HepG2 (cell line): ENCODE data around the gene ST6GALNAC2. TPM values are rescaled to one million over a fixed set of nuclear protein-coding genes. Genes with fewer than 3 reads are reported as not detected.
A peak's percentile ranks its signal among the peaks of the same experiment; 100 is the strongest.

Experiments
- GTF2F1 ChIP-seq: fragments of 150-350 bp; IDR thresholded peaks from 2 replicates; pipeline ENCODE4 v1.6.1; 2014; ENCODE audit warnings: low read length
- HDAC1 ChIP-seq: sonication (generic); formaldehyde crosslinking; IDR thresholded peaks from 2 replicates; pipeline ENCODE4 v1.5.1; 2020; ENCODE audit warnings: mild to moderate bottlenecking, missing genetic modification reagents
- HDAC2 ChIP-seq: sonication (generic); formaldehyde crosslinking; IDR thresholded peaks from 2 replicates; pipeline ENCODE4 v1.4.0; 2020; ENCODE audit warnings: missing genetic modification reagents
- HNF4G ChIP-seq, 2 experiments: sonication (generic) in 1 of 2; formaldehyde crosslinking in 1 of 2; IDR thresholded peaks; 2 replicates each; pipeline versions ENCODE4 v1.4.0 to v1.6.1; 2011 to 2020; ENCODE audit warnings: borderline replicate concordance in 2 of 2, low read depth in 2 of 2, mild to moderate bottlenecking in 2 of 2, low read length in 1 of 2, missing genetic modification reagents in 1 of 2, moderate library complexity in 1 of 2
- KAT7 ChIP-seq: IDR thresholded peaks from 2 replicates; pipeline ENCODE4 v1.6.1; 2018; ENCODE audit warnings: borderline replicate concordance, missing compliant biosample characterization
- MED1 ChIP-seq: sonication (generic); formaldehyde crosslinking; IDR thresholded peaks from 2 replicates; pipeline ENCODE4 v1.4.0; 2020; ENCODE audit warnings: missing genetic modification reagents
- NFE2 ChIP-seq: sonication (generic); formaldehyde crosslinking; IDR thresholded peaks from 2 replicates; pipeline ENCODE4 v1.4.0; 2020; ENCODE audit warnings: missing genetic modification reagents
- NFKBIZ ChIP-seq: IDR thresholded peaks from 2 replicates; pipeline ENCODE4 v1.6.1; 2018; ENCODE audit warnings: missing genetic modification reagents, missing compliant biosample characterization
- SKIL ChIP-seq: sonication (generic); formaldehyde crosslinking; IDR thresholded peaks from 2 replicates; pipeline ENCODE4 v1.8.0; 2022; ENCODE audit warnings: missing genetic modification reagents, mild to moderate bottlenecking, moderate library complexity, borderline replicate concordance
- TFAP4 ChIP-seq: sonication (generic); IDR thresholded peaks from 2 replicates; pipeline ENCODE4 v1.6.1; 2016; ENCODE audit warnings: low read depth, borderline replicate concordance
- YEATS4 ChIP-seq: sonication (generic); formaldehyde crosslinking; IDR thresholded peaks from 2 replicates; pipeline ENCODE4 v1.4.0; 2020; ENCODE audit warnings: missing genetic modification reagents, borderline replicate concordance
- ZBTB8A ChIP-seq: sonication (generic); formaldehyde crosslinking; IDR thresholded peaks from 2 replicates; pipeline ENCODE4 v1.4.0; 2020; ENCODE audit warnings: mild to moderate bottlenecking, low read depth, missing genetic modification reagents, borderline replicate concordance
- ZC3H13 ChIP-seq: sonication (generic); formaldehyde crosslinking; IDR thresholded peaks from 2 replicates; pipeline ENCODE4 v1.8.1; 2023; ENCODE audit warnings: mild to moderate bottlenecking, missing genetic modification reagents, moderate library complexity
- ZFP36L1 ChIP-seq: sonication (generic); formaldehyde crosslinking; IDR thresholded peaks from 2 replicates; pipeline ENCODE4 v1.8.0; 2022; ENCODE audit warnings: mild to moderate bottlenecking, missing genetic modification reagents, moderate library complexity
- ZNF205 ChIP-seq: IDR thresholded peaks from 2 replicates; pipeline ENCODE4 v1.6.1; 2018; ENCODE audit warnings: missing biosample characterization, missing genetic modification reagents
- ZNF317 ChIP-seq: sonication (generic); formaldehyde crosslinking; IDR thresholded peaks from 2 replicates; pipeline ENCODE4 v1.5.0; 2020; ENCODE audit warnings: mild to moderate bottlenecking, missing genetic modification reagents
- ZNF556 ChIP-seq: sonication (generic); formaldehyde crosslinking; IDR thresholded peaks from 2 replicates; pipeline ENCODE4 v1.4.0; 2020; ENCODE audit warnings: mild to moderate bottlenecking, missing genetic modification reagents, borderline replicate concordance
- ZNF569 ChIP-seq: sonication (generic); formaldehyde crosslinking; IDR thresholded peaks from 2 replicates; pipeline ENCODE4 v1.5.0; 2020; ENCODE audit warnings: mild to moderate bottlenecking, missing genetic modification reagents, moderate library complexity, borderline replicate concordance
- ZNF570 ChIP-seq: sonication (generic); formaldehyde crosslinking; IDR thresholded peaks from 2 replicates; pipeline ENCODE4 v1.4.0; 2020; ENCODE audit warnings: mild to moderate bottlenecking, missing genetic modification reagents, borderline replicate concordance
- ZNF670 ChIP-seq: sonication (generic); formaldehyde crosslinking; IDR thresholded peaks from 2 replicates; pipeline ENCODE4 v1.8.0; 2022; ENCODE audit warnings: mild to moderate bottlenecking, missing genetic modification reagents, borderline replicate concordance
- ZNF737 ChIP-seq: sonication (generic); formaldehyde crosslinking; IDR thresholded peaks from 2 replicates; pipeline ENCODE4 v1.5.0; 2020; ENCODE audit warnings: missing genetic modification reagents, mild to moderate bottlenecking, borderline replicate concordance
- ZNF776 ChIP-seq: sonication (generic); formaldehyde crosslinking; IDR thresholded peaks from 2 replicates; pipeline ENCODE4 v1.4.0; 2020; ENCODE audit warnings: mild to moderate bottlenecking, missing genetic modification reagents
- ZSCAN9 ChIP-seq: IDR thresholded peaks from 2 replicates; pipeline ENCODE4 v1.6.1; 2016; ENCODE audit warnings: borderline replicate concordance
- polyA plus RNA-seq, 8 experiments: library from polyadenylated mRNA; depleted of rRNA in 3 of 8; stranded (reverse) in 7 of 8; unstranded in 1 of 8; fragments of >200 nt; fragmentation: Illumina TruSeq in 4 of 8; extraction: Trizol in 4 of 8; gene quantifications; 2 replicates each; pipeline versions ENCODE4 v1.2.1 to v1.2.3, GENCODE V29; 2011 to 2016; ENCODE audit warnings: low read depth in 4 of 8, missing spikeins in 1 of 8, mixed read lengths in 1 of 8; ENCODE audit not compliant: insufficient read depth in 1 of 8
- total RNA-seq, 5 experiments: library from RNA; depleted of rRNA; stranded (reverse); fragments of >200 nt; fragmentation: Illumina TruSeq; extraction: Trizol; gene quantifications; 2 replicates each; pipeline ENCODE4 v1.2.3, GENCODE V29; 2016; ENCODE audit warnings: low read depth in 1 of 5
- TF ChIP-seq, protein P1 (sequence below): IDR thresholded peaks from 2 replicates; pipeline ENCODE4 v1.6.1; 2016; ENCODE audit warnings: missing compliant biosample characterization, missing genetic modification reagents, borderline replicate concordance
- TF ChIP-seq, protein P2 (sequence below): sonication (generic); formaldehyde crosslinking; IDR thresholded peaks from 2 replicates; pipeline ENCODE4 v1.8.0; 2022; ENCODE audit warnings: mild to moderate bottlenecking, missing genetic modification reagents

The ST6GALNAC2 gene
- total and polyA plus RNA-seq, 2 of the 13 experiments (the other 11 are each of a cell fraction or from before 2014, with no cell fraction given), result 0.12 to 0.49 TPM

DNA sequence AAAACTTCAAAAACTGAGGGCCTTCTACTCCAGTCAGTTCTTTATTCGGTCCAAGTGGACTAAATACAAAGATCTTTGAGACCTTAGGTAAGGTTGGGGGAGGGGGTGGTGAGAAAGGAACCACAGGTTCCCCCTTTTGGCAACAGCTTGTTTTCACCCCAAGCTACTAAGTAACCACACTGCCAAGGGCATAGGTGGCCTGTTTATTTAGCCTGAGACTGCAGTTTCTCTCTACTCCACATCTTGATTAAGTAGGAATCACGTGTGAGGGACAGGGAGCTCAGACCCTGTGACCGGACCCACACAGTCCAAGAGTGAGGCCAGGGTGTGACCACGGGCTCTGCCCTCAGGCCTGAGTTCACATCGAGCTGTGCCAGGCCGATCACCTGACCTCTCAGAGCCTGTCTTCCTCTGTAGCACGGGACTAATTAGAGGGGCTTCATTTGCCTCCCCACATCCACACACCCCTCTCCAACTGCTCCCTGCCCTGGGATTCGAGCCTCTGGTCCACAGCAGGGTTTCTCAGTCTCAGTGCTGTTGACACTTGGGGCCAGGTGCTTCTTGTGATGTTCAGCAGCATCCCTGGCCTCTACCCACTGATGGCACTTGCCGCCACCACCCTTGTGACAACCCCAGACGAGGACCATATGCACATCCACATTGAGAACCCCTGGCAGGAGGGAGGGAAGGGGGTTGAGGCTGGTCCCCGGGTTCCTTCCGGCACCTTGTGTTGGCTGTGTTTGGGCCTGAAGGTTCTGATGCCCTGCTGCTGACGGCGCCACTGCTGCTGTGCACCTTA lies 17.8 kb downstream of the ST6GALNAC2 start (continued):
- TF ChIP-seq ZFP36L1 (CRISPR knock-in tag), result no peak
- TF ChIP-seq HDAC2 (CRISPR knock-in tag), result no peak
- TF ChIP-seq HDAC1 (CRISPR knock-in tag), result no peak
- TF ChIP-seq ZNF569 (CRISPR knock-in tag), result no peak
- no peak for TF ChIP-seq ZNF737
- TF ChIP-seq SKIL (CRISPR knock-in tag), result no peak
- no peak for TF ChIP-seq ZC3H13 (CRISPR knock-in tag)
- TF ChIP-seq TFAP4, result no peak
- no peak for TF ChIP-seq HNF4G (IDR thresholded peaks at IDR 0.05; ENCODE audit: borderline replicate concordance, low read depth, low read length)
- TF ChIP-seq HNF4G (CRISPR knock-in tag; IDR thresholded peaks at IDR 0.05; ENCODE audit: borderline replicate concordance, low read depth), result no peak
- TF ChIP-seq, protein P1, sequence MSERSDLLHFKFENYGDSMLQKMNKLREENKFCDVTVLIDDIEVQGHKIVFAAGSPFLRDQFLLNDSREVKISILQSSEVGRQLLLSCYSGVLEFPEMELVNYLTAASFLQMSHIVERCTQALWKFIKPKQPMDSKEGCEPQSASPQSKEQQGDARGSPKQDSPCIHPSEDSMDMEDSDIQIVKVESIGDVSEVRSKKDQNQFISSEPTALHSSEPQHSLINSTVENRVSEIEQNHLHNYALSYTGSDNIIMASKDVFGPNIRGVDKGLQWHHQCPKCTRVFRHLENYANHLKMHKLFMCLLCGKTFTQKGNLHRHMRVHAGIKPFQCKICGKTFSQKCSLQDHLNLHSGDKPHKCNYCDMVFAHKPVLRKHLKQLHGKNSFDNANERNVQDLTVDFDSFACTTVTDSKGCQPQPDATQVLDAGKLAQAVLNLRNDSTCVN, result no peak
- TF ChIP-seq NFKBIZ (CRISPR knock-in tag), result no peak
- peak; percentile 27; the same call in 1 of the 2 replicates for TF ChIP-seq ZSCAN9 (CRISPR knock-in tag)
- TF ChIP-seq ZBTB8A (CRISPR knock-in tag), result no peak
- TF ChIP-seq ZNF205 (CRISPR knock-in tag), result no peak
- TF ChIP-seq ZNF556 (CRISPR knock-in tag), result no peak
- no peak for TF ChIP-seq KAT7 (CRISPR knock-in tag)
- TF ChIP-seq GTF2F1, result no peak
- no peak for TF ChIP-seq ZNF317
- TF ChIP-seq NFE2 (CRISPR knock-in tag), result no peak
- TF ChIP-seq, protein P2, sequence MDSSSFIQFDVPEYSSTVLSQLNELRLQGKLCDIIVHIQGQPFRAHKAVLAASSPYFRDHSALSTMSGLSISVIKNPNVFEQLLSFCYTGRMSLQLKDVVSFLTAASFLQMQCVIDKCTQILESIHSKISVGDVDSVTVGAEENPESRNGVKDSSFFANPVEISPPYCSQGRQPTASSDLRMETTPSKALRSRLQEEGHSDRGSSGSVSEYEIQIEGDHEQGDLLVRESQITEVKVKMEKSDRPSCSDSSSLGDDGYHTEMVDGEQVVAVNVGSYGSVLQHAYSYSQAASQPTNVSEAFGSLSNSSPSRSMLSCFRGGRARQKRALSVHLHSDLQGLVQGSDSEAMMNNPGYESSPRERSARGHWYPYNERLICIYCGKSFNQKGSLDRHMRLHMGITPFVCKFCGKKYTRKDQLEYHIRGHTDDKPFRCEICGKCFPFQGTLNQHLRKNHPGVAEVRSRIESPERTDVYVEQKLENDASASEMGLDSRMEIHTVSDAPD (CRISPR knock-in tag), result peak; percentile 27; the same call in 1 of the 2 replicates
- TF ChIP-seq MED1 (CRISPR knock-in tag), result peak; percentile 47
- TF ChIP-seq ZNF776 (CRISPR knock-in tag), result no peak
- TF ChIP-seq ZNF570 (CRISPR knock-in tag), result no peak
- no peak for TF ChIP-seq YEATS4 (CRISPR knock-in tag)
- TF ChIP-seq ZNF670 (CRISPR knock-in tag), result no peak
